ENCODE measurements around the gene TNFRSF1B.

Gene TNFRSF1B

GRCh38 chr1:12158357-12159092, 8.3 kb upstream of the TNFRSF1B start:
- no peak for DNase-seq

DNA sequence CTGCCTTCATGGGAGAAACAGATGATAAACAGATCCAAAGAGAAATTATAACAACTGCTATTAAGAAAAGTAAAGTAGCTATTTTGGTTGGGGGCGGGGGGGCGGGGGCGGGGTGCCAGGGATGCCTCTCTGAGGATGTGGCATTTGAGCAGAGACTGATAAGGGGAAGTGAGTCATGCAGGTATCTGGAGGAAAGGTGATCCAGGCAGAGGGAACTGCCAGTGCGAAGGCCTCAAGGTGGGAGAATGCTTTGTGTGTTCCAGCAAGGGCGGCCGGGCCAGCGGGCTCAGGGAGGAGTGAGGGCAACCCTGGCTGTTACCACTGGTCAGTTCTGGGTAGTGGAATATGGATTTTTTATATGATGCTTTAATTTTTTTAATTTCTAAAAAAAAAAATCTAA, 7.0 kb upstream of the TNFRSF1B start:
- DNase-seq, result no peak

- no peak for DNase-seq
These were observed 5.5 kb upstream of the TNFRSF1B start for GRCh38 chr1:12161324-12161661.

DNA sequence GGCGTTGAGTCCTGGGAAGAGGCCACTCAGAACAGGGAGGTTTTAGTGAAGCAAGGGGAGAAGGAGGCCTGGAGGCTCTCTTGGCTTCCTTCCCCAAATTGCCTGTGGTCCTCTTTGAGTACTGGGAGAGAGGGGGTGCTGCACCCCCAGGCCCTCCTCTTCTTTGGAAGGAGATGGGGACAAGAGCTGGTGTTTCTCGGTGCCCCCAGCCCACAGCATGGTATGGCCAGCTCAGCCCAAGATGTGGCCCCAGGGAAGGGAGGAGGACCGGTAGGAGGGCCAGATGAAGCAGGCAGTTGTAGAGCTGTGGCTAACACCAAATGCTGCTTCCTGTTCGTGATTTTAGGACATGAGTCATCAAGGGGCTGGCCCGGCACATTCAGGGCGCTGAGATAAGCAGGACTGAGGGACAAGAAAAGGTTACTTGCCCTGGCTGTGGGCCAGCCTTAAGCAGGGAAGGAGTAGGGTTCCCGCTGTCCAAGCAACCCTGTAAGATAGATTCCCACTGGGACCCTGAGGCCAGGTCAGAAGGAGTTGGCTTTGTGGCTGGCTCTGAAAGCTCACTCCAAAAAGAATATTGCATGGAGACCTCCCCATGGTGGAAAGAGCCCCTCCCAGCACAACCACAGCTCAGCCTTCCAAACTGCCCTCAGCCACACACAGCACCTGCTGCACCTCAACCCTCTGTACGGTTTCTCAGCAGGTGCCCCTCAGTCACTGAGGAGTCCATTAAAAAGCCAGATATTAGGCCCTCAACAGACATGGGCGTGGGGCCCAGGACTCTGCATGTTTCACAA, 4.9 kb upstream of the TNFRSF1B start:
- DNase-seq, result peak; percentile 94

DNA sequence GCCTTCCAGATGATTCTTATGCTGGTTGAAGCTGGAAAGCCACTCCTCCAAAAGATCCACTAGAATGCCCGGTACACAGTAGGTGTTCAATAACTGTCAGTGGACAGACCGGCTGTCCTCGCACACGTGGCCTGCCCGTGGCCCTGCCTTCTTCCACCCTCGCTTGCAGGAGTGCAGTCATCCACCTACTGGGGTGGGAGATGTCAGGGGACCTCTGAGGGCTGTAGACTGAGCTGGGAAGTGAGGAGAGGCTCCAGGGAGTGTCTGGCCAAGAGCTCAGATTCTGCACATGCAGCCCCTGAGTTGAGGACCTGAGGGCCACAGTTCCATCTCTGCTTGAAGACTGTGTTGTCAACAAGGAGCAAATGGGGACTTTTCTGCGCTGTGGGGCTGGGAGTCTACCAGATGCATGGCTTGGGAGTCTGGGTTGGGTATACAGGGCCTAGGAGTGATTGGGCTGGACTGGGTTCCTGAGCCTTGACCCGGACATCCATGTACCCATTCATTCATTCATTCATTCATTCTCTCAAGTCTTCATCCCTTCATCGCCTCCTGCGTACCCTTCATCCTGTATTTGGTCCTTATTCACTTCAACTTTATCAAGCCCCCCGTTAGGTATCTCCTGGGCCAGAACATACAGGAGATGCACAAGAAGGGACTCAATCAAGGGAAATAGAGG, 4.2 kb upstream of the TNFRSF1B start:
- DNase-seq, result no peak

GRCh38 chr1:12163210-12163609, 3.6 kb upstream of the TNFRSF1B start:
- no peak for DNase-seq

DNA sequence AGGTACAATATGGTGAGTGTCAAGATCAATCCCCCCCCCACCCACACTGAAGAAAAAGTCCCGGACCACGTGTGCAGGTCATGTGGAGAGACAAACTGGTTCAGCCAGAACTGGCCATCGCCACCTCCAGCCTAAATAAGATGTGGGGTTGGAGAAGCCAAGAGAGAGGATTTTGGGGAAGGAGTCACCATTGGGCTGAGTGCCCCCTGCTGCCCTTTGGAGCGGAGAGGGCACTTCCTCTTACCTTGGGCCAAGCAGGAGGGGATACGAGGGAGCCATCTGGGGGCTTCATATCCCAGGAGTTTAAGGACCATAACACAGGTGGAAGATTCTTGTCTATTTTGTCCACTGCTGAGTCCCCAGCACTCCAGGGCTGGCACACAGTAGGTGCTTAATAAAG, 2.6 kb upstream of the TNFRSF1B start:
- no peak for DNase-seq

DNA sequence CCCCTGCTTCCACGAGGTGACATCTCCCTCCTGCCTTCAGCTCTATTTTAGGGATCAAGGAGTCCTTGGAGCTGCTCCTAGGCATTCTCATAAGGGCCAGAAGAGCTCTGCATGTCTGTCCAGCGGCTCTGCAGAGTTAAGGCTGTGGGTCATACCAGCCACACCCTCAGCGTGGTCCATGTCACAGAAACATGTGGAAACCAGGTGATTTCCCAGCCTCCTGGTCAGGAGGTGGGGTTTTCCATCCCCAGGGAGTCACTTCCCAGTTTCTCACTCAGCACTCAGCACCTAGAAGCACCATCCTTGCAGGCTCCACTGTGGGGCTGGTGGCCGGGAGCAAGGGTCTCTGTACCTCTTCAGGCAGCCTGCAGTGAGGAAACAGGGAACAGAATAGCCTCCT, 1.4 kb upstream of the TNFRSF1B start:
- peak; percentile 88 for DNase-seq

- DNase-seq, result peak; percentile 80
These were observed 970 bp downstream of the TNFRSF1B start for GRCh38 chr1:12167493-12168429.

DNA sequence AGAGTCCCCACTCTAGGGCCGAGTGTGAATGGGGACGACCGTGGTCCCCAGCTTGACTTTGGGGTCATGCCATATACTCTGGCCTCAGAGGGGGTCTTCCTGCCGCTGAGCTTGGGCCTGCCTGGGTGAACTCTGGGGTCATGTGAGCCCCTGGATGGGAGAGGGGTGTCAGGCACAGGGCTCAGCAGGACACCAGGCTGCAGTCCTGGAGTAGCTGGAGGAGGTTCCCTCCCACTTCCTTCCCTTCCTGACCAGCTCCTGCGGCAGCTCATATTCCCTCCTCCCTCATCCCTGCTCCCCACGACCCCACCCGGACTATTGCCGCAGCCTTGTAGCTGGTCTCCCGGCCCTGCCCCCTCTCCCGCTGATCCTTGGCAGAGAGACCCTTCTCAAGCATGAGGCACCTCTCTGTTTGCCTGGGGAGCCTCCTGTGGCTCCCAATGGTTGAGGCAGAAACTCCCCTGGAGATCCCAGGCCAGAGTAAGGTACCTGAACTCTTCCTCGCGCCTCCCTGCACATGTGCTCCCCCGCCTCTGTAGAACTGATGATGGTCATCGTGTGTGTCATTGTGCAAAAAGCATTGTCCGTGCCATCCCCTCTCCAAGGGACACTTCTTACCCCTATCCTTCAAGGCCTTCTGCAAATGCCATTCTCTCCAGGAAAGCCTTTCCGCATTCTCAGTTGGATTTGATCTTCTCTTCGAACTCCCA, 1.8 kb downstream of the TNFRSF1B start:
- DNase-seq, result peak; percentile 61

DNA sequence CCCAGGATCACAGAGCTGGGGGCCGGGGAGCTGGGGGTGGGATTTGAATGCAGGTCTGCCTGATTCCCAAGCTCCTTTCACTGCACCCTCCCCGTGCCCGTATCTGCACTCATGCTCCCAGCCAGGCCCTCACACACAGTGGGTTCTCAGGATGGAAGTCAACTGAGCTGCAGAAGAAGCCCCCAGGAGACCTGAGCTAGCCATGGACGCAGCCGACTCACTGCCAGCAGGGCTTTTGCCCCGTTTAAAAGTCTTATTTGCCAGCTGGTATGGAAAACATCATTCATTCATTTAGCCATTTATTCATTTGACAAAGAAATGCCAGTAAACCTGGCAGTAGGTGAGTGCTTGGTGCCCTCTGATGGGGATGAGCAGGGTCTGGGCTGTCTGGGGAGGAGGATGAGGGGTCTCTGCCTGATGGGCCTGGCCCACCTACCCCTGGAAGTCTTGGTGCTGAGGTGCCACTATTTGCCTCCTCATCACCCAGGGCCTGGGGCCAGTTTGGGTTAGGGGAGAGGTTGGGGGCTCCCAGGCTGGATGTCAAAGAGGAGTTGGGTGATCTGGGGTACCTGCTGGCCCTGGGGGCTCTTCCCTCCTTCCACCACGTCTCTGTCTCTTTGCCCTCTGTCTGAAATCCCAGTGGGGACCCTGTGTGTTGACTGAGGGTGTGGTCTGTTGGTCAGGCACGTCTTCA, 2.8 kb downstream of the TNFRSF1B start:
- no peak for DNase-seq

DNA sequence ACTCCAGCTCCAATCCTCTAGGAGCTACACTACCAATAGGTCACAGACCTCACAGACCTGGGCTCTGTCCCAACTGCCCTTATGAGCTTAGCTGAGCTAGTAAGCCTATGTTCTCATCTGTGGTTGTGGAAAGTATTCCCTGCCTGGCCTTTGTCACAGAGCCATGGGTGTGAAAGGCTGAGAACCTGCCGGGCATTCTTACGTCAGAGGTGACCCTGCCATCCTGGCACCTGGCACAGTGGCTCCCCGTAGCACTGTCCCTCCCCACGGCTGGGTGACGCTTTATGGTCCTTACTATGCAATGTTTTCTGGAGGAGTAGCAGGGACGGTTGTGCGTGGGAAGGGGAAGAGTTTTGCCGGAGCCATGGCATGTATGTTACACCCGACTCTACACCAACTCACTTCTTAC, 3.5 kb downstream of the TNFRSF1B start:
- DNase-seq, result peak; percentile 64

GRCh38 chr1:12171206-12172041, 4.6 kb downstream of the TNFRSF1B start:
- DNase-seq, result no peak

- DNase-seq, result peak; percentile 63
These were observed 5.5 kb downstream of the TNFRSF1B start for GRCh38 chr1:12172042-12172851.

- DNase-seq, result no peak
These were observed 6.3 kb downstream of the TNFRSF1B start for GRCh38 chr1:12173041-12173509.

DNA sequence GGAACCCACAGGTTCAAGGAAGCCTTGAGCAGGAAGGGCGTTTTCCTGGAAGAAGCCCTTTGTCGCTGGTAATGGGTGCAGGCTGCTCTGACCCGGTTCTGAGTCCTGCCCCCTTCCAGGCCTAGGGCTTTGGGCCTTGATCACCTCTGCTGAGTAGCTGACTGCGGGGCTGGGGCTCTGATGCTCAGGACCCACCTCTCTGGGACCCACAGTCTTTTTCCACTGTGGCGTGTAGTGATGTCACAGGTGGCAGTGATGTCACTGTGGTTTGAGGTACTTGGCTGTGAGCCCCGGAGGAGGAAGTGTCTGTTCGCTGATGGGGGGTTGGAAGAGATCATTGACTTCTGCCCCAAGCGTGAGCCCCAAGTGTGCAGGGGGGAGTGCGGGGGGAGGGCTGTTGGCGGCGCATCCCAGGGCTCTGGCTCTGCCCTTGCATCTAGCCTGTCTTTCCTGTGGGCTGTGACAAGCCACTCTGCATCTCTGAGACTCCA, 6.9 kb downstream of the TNFRSF1B start:
- DNase-seq, result peak; percentile 80

GRCh38 chr1:12174924-12175810, 8.4 kb downstream of the TNFRSF1B start:
- DNase-seq, result peak; percentile 70

All from suppressor macrophage treated with lipopolysaccharide for 4 hours (primary cell).